Body of pancreas (tissue), 4 donors: ENCODE results near the gene ARHGAP36.

Experiments
- CTCF ChIP-seq, 7 experiments: fragments of 450-650 bp in 4 of 7; fragments of 200-600 bp in 3 of 7; sonication (generic) in 3 of 7; IDR thresholded peaks; one replicate each; pipeline ENCODE4 v1.5.1; 2016 to 2019; ENCODE audit warnings: antibody characterized with exemption in 7 of 7
- POLR2A ChIP-seq, 3 donors: fragments of 450-650 bp; IDR thresholded peaks; one replicate each; pipeline ENCODE4 v1.6.1; 2016; ENCODE audit warnings: antibody characterized with exemption in 3 of 3, mild to moderate bottlenecking in 2 of 3

GRCh38 chrX:131139072-131139471 is 80.9 kb downstream of the ARHGAP36 start:
- TF ChIP-seq POLR2A (IDR thresholded peaks at IDR 0.05), result no peak
- no peak for TF ChIP-seq CTCF (IDR thresholded peaks at IDR 0.05)
